IPS-20b (cell line): ENCODE measurements around the gene CCIN.

Experiments used
- H3K27ac ChIP-seq: one replicate; pipeline ENCODE4 v1.5.1; 2013; ENCODE audit warnings: low read length
- H3K27me3 ChIP-seq: 2 replicates; pipeline ENCODE4 v1.6.1; 2013; ENCODE audit warnings: mild to moderate bottlenecking, low read length, inconsistent platforms; ENCODE audit not compliant: insufficient read depth
- H3K36me3 ChIP-seq: 2 replicates; pipeline ENCODE4 v1.6.1; 2013; ENCODE audit warnings: low read depth, mild to moderate bottlenecking, inconsistent platforms, low read length, moderate library complexity; ENCODE audit not compliant: insufficient read depth
- H3K4me1 ChIP-seq: 2 replicates; pipeline ENCODE4 v1.6.1; 2013; ENCODE audit warnings: mild to moderate bottlenecking, control low read depth, inconsistent platforms, low read length, moderate library complexity; ENCODE audit not compliant: insufficient read depth
- H3K4me3 ChIP-seq: 2 replicates; pipeline ENCODE4 v1.5.1; 2013; ENCODE audit warnings: mild to moderate bottlenecking, low read length, inconsistent platforms
- H3K9ac ChIP-seq: 2 replicates; pipeline ENCODE4 v1.6.1; 2013; ENCODE audit warnings: low read depth, mild to moderate bottlenecking, inconsistent platforms, low read length, moderate library complexity
- H3K9me3 ChIP-seq: 2 replicates; pipeline ENCODE4 v1.6.1; 2013; ENCODE audit warnings: mild to moderate bottlenecking, low read depth, low read length, inconsistent platforms; ENCODE audit not compliant: insufficient read depth

CCIN gene

DNA sequence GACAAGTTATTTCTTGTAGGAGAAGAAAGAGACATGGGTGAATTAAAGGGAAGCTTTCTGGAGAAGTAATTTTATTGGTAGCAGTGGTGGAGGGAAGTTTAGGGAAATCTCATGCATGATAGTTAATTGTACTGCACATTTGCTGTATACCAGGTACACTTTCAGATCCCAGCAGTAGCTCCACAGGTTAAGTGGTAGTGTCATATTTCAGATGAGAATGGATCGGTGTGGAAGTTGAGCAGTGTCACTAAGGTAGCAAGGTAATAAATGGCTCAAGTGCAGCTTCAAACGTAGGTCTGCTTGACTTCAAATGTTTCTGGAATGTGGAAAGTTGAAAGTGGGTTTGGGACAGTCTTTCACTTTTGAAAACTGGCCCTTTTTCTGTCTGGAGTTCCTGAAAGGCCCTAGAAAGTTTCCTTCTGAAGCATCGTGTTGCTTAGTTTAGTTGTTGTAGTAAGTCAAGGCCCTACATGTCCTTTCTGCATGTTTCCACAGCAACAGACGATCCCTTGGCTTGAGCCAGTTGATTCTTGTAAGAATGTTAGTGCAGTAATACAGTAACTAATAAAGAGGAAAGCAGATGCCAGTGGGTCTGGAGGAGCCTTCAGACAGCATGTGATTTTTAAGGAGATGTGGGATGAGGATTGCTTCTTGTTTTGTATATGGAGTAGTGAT is 25.3 kb downstream of the CCIN start:
- H3K36me3 ChIP-seq = peaks cover 52% of the 10 kb centered on the region
- H3K9ac ChIP-seq = no peak overlapping the region
- no peak overlapping the region for H3K4me3 ChIP-seq

DNA sequence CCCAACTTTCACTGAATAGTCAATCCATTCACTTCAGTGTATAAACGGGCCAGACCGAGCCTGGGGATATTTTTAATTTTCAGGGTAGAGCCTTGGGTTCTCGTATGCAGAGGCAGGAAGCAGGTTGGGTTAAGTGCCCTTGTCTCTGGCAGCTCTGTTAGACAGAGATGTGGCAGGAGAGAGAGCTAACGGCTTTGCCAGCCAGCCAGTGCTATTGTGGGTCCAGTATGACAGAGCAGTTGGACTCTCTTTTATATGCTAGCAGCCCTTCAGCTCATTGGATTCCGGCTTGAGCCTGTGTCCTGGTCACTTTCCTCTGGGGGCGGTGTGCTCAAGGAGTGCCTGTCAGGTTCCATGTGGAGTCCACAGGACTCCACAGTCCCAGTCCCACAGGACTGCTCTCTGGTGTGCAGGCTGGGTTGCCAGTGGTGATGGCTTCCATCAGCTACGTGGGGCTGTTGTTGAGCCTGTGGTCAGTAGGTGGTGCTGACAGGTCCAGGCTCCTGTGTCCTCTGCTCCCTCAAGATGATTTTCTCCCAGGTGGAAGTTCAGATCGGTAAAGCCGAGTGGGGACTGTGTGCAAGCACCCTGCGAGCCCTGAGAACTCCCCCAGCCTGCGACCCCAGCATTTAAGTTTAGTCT is 35.8 kb downstream of the CCIN start:
- H3K4me1 ChIP-seq = no peaks in the 10 kb centered on the region
- H3K9me3 ChIP-seq = no peaks in the 10 kb centered on the region
- no peak overlapping the region for H3K9ac ChIP-seq
- H3K4me3 ChIP-seq = no peak overlapping the region
- no peaks in the 10 kb centered on the region for H3K27me3 ChIP-seq
- H3K36me3 ChIP-seq = peaks cover 99% of the 10 kb centered on the region
- H3K27ac ChIP-seq = no peak overlapping the region

More for the DNA sequence above, 25.3 kb downstream of the CCIN start:
- Histone ChIP-seq H3K27ac (no peak overlapping the region), H3K4me1 (peaks cover 17% of the 10 kb centered on the region), H3K27me3 (no peaks in the 10 kb centered on the region), H3K9me3 (no peaks in the 10 kb centered on the region)

DNA sequence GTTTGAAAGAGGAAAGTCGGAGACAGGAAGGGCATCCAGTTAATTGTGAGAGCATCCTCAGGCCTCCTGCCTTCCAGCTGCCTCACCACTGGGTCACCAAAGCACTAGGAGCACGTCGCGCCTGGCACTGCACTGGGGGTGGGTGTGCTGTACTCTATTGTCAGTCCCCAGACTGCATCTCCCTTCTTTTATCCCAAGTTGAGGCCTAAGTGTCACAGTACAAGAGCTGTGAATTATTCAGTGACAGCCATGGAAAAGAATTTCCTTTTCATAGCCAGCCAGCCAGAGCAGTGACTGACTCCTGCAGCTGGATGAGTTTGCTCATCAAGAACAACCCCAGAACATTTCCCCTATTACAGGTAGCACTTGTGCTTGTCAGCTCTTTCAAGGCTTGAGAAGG is 37.8 kb downstream of the CCIN start:
- Histone ChIP-seq H3K36me3 (peaks cover 99% of the 10 kb centered on the region), H3K4me3 (no peak overlapping the region), H3K9ac (no peak overlapping the region)

DNA sequence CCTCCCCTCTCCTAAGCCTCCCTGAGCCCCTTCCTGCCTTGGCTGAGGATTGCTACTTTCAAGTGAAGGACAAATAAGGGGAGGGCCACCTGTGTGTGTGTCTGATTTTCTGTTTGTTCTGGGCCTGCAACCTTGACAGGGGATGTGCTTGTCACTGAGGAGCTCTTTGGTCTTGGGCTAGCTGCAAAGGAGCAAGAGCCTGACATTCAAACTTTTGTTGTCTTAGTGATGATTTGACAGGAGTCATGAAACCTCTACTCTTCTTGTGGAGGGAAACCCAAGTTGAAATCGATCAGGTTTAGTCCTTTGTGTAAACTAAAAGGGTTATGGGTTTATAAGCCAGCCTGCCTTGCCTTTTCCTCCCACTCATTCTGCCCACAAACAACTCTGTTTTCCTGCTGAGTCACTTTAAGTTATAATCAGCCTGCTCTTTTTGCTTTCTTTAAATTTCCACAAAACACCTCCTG is 38.4 kb downstream of the CCIN start:
- H3K27me3 ChIP-seq = no peaks in the 10 kb centered on the region
- no peak overlapping the region for H3K9ac ChIP-seq
- H3K36me3 ChIP-seq = peaks cover 99% of the 10 kb centered on the region
- no peak overlapping the region for H3K27ac ChIP-seq
- no peaks in the 10 kb centered on the region; the same call in 1 of the 2 replicates for H3K4me1 ChIP-seq
- no peak overlapping the region for H3K4me3 ChIP-seq
- H3K9me3 ChIP-seq = no peaks in the 10 kb centered on the region

More for the DNA sequence above, 37.8 kb downstream of the CCIN start:
- no peaks in the 10 kb centered on the region for H3K9me3 ChIP-seq
- H3K4me1 ChIP-seq = no peaks in the 10 kb centered on the region; the same call in 1 of the 2 replicates
- H3K27ac ChIP-seq = no peak overlapping the region
- no peaks in the 10 kb centered on the region for H3K27me3 ChIP-seq

DNA sequence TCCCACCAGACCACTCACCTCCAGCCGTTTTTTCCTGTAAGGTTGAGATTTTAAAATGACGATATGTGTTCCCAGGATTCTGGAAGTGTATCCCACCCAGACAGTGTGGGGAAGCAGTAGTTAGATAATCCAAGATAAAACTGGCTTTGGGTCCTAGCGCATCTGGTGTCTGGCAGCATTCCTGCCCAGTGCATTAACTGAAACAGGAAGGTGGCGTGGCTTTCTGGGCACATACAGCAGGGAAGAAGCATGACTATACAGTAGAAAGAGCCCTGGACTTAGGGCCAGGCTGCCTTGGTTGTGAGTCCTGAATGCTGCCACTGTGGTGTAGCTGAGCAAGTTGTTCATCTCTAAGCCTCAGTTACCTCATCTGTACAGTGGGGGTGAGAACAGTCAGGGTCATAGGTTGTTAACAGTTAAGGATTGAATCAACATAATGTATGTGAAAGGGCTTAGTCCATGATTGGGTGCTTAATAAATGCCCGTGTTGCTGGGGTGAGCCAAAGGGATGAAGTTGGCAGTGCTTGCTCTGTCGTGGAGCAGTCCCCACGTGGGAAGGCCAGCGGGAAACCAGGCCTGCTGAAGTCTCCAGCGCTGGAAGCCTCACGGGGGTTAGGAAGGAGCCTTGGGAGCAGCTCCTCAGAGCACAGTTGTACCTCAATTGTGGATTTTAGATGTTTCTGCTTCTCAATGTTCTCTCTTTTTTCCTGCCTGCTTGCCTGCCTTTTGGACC is 39.5 kb downstream of the CCIN start:
- H3K4me3 ChIP-seq = no peak overlapping the region
- H3K27ac ChIP-seq = no peak overlapping the region
- no peaks in the 10 kb centered on the region; the same call in 1 of the 2 replicates for H3K4me1 ChIP-seq
- H3K9ac ChIP-seq = no peak overlapping the region
- H3K9me3 ChIP-seq = no peaks in the 10 kb centered on the region
- H3K36me3 ChIP-seq = peaks cover 99% of the 10 kb centered on the region
- H3K27me3 ChIP-seq = no peaks in the 10 kb centered on the region

DNA sequence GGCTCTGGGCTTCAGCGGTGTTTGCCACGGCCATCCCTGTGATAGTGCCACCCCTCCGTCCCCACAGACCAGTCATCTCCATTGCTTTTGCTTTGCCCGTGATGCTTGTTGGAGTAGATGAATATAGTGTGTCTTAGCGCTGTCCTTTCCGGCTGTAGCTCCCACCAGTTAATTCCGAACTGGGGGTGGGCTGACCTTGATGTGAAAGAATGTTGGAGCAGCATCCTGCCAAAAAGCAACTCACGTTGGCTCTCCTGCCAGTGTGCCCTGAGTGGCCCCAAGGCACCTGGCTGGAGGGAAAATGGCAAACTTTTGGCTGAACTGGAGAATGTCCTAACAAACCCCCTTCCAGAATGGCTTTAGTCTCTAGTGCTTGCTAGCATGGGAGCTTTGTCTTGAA is 41.5 kb downstream of the CCIN start:
- no peaks in the 10 kb centered on the region for H3K27me3 ChIP-seq
- no peaks in the 10 kb centered on the region; the same call in 1 of the 2 replicates for H3K4me1 ChIP-seq
- H3K4me3 ChIP-seq = no peak overlapping the region
- H3K36me3 ChIP-seq = peaks cover 99% of the 10 kb centered on the region
- H3K27ac ChIP-seq = no peak overlapping the region
- no peaks in the 10 kb centered on the region for H3K9me3 ChIP-seq
- no peak overlapping the region for H3K9ac ChIP-seq

DNA sequence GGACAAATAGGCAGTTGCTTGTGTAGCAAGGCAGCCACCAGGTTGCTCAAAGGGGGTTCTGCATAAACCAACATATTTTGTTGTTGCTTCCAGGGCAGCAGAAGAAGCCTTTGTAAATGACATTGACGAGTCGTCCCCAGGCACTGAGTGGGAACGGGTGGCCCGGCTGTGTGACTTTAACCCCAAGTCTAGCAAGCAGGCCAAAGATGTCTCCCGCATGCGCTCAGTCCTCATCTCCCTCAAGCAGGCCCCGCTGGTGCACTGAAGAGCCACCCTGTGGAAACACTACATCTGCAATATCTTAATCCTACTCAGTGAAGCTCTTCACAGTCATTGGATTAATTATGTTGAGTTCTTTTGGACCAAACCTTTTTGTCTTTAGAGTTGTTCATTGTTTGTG is 42.3 kb downstream of the CCIN start:
- H3K27ac ChIP-seq = no peak overlapping the region
- no peak overlapping the region for H3K9ac ChIP-seq
- H3K4me1 ChIP-seq = no peaks in the 10 kb centered on the region; the same call in 1 of the 2 replicates
- no peaks in the 10 kb centered on the region for H3K27me3 ChIP-seq
- peaks cover 96% of the 10 kb centered on the region for H3K36me3 ChIP-seq
- H3K9me3 ChIP-seq = no peaks in the 10 kb centered on the region
- no peak overlapping the region for H3K4me3 ChIP-seq

DNA sequence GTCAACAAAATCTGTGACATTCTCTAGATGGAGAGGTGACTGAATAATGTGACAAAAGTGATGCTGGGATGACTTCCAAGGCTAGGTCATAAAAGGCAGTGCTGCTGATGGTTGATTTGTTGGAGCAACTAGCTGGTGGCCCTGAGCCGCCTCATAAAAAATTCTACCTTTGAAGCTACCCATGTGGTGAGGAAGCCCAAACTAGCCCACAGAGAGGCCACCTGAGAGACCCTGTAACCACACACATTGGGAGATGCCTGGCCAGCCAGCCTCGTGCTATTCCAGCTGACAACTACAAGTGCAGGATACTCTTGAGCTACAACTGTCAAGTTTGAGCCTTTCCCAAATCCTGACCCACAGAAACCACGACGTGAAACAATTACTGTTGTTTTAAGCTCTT is 44.2 kb downstream of the CCIN start:
- Histone ChIP-seq H3K36me3 (peaks cover 94% of the 10 kb centered on the region), H3K4me3 (no peak overlapping the region), H3K9ac (no peak overlapping the region), H3K9me3 (no peaks in the 10 kb centered on the region), H3K27me3 (no peaks in the 10 kb centered on the region), H3K4me1 (no peaks in the 10 kb centered on the region; the same call in 1 of the 2 replicates), H3K27ac (no peak overlapping the region)

DNA sequence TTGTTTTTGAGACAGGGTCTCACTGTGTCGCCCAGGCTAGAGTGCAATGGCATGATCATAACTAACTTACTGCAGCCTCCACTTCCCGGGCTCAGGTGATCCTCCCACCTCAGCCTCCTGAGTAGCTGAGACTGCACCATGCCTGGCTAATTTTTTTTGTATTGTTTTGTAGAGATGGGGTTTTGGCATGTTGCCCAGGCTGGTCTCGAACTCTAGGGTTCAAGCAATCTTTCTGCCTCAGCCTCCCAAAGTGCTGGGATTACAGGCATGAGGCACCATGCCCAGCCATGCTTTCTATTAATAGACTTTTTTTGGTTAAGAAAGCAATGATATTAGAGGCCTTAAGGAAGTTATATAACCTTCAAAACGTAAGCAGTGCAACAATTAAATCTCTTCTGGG is 44.8 kb downstream of the CCIN start:
- no peak overlapping the region for H3K9ac ChIP-seq
- no peak overlapping the region for H3K4me3 ChIP-seq
- H3K4me1 ChIP-seq = no peaks in the 10 kb centered on the region; the same call in 1 of the 2 replicates
- H3K36me3 ChIP-seq = peaks cover 94% of the 10 kb centered on the region
- no peak overlapping the region for H3K27ac ChIP-seq
- H3K27me3 ChIP-seq = no peaks in the 10 kb centered on the region
- H3K9me3 ChIP-seq = no peaks in the 10 kb centered on the region

DNA sequence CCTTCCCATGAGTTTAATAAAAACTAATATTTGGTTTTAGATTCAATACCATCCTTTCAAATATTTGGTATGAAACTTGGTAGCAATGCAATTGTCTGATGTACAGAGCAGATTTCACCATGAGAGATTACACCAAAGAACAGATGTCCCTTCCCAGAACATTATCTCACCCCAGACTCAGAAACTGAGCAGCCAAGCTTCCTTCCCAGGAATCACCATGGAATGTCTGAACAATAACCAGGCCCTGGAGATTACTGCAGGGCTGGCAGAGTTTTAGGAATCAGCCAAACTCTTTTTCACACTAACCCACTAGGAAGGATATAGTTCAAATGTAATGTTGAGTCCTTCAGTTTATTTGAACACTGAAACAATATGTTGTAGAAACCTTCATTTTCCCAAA is 45.4 kb downstream of the CCIN start:
- H3K27ac ChIP-seq = no peak overlapping the region
- no peak overlapping the region for H3K4me3 ChIP-seq
- H3K9me3 ChIP-seq = no peaks in the 10 kb centered on the region
- H3K36me3 ChIP-seq = peaks cover 94% of the 10 kb centered on the region
- no peaks in the 10 kb centered on the region for H3K27me3 ChIP-seq
- H3K9ac ChIP-seq = no peak overlapping the region
- H3K4me1 ChIP-seq = no peaks in the 10 kb centered on the region; the same call in 1 of the 2 replicates

DNA sequence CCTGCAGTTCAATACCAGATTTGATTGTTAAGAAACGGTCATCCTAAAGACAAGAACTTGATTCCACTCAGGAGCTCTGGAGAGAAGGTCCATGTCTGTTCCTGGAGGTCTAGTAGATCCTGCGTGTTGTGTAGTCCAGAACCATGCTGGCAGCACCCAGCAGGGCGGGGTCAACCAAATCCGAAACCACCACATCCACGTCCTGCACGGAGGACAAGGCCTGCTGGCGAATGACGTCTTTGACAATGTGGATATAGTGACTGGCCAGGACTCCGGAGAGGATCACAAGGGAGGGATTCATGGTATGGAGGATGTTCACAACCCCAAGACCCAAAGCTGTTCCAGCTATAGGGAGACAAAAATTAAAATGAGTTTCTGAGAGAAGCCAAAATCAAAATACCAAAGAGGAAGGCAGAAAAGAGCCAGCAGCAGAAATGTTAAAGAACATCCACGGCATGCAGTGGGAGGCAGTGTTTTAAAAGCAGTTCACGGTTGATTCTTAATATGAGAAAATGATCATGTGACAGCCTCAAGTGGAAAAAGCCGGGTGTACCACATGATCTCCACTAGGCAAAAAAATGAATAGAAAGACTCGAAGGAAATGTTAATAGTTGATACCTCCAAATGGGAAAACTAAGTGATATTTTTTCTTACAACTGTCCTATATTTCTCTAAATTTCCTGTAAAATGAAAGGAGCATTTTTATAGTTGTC is 48.2 kb downstream of the CCIN start:
- Histone ChIP-seq H3K4me1 (no peaks in the 10 kb centered on the region), H3K9ac (no peak overlapping the region), H3K9me3 (no peaks in the 10 kb centered on the region), H3K4me3 (no peak overlapping the region), H3K27ac (no peak overlapping the region), H3K36me3 (peaks cover 91% of the 10 kb centered on the region), H3K27me3 (no peaks in the 10 kb centered on the region)
